ENCODE measurements around the gene EEF1G.
"Not testable (repeated sequence)": the region's sequence is repeated elsewhere in the genome, so short reads cannot be mapped to it uniquely, and the experiment has no call there.

GRCh38 chr11:62585356-62585755 is 11.7 kb upstream of the EEF1G start:
- not testable (repeated sequence) for TF ChIP-seq SMAD3 (CRISPR knock-in tag; IDR thresholded peaks at IDR 0.05; ENCODE audit: borderline replicate concordance); CTCF (IDR thresholded peaks at IDR 0.05); ELF4 (CRISPR knock-in tag; IDR thresholded peaks at IDR 0.05; ENCODE audit: low read depth); USF1 (CRISPR knock-in tag; IDR thresholded peaks at IDR 0.05); CREM (CRISPR knock-in tag; IDR thresholded peaks at IDR 0.05); TEAD4 (CRISPR knock-in tag; IDR thresholded peaks at IDR 0.05); ZNF512 (CRISPR knock-in tag; IDR thresholded peaks at IDR 0.05; ENCODE audit: borderline replicate concordance); TP53 (CRISPR knock-in tag; IDR thresholded peaks at IDR 0.05); ATF2 (CRISPR knock-in tag; IDR thresholded peaks at IDR 0.05; ENCODE audit: borderline replicate concordance, low read depth); STAT6 (CRISPR knock-in tag; conservative IDR thresholded peaks at IDR 0.05; ENCODE audit: low read depth); CBFB (CRISPR knock-in tag; IDR thresholded peaks at IDR 0.05; ENCODE audit: low read depth); GRHL2 (CRISPR knock-in tag; IDR thresholded peaks at IDR 0.05; ENCODE audit: insufficient replicate concordance, severe bottlenecking); ZBTB21 (CRISPR knock-in tag; IDR thresholded peaks at IDR 0.05; ENCODE audit: borderline replicate concordance)

Data from WTC11 (cell line).